ENCODE data around the gene TAF15.
A peak's percentile ranks its signal among the peaks of the same experiment; 100 is the strongest.

GRCh38 chr17:35870906-35871819, 61.9 kb downstream of the TAF15 start:
- peak; percentile 8; the same call in 1 of the 2 replicates for TF ChIP-seq CTCF (IDR thresholded peaks at IDR 0.05; ENCODE audit: low read length)
- TF ChIP-seq EZH2 (IDR thresholded peaks at IDR 0.05; ENCODE audit: borderline replicate concordance, low read length), result no peak

Measured in OCI-LY1 (cell line).